ENCODE data around the gene KLHDC9.

The KLHDC9 gene

DNA sequence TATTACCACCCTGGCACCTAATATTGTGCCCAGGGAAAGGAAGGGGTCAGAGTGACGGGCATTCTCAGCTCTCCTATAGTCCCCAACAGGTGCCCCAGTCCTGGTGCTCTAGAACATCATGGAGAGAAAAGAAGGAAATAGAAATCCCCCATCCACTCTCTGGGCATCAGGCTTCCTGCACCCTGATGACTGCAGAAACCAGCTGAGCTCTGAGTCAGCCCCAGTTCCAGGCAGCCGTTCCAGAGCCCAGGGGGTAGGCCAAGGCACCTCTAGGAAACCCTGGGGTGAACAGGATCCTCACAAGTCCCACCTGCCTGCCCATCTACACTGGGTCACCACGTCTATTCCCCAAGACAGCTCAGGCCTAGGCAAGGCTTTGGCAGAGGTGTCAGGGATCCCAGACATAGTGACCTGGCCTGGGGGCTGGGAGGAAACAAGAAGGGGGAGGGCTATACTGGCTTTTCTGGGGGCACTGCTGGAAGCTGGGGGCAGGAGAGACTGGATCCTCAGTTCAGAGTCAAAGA is 9.5 kb upstream of the KLHDC9 start:
- Histone ChIP-seq H3K4me1 (ENCODE audit: control insufficient read depth, insufficient read depth, low read length) (no peaks in the 10 kb centered on the region), H3K27me3 (ENCODE audit: control insufficient read depth in 1 of 2, insufficient read depth in 2 of 2, low read length in 2 of 2) (no peaks in the 10 kb centered on the region), H3K9ac (ENCODE audit: low read length in 2 of 2) (no peak overlapping the region), H3K9me3 (ENCODE audit: control insufficient read depth in 2 of 2, low read length in 2 of 2) (no peaks in the 10 kb centered on the region), H3K4me3 (ENCODE audit: low read length in 2 of 2) (no peak overlapping the region), H3K27ac (ENCODE audit: low read length) (no peak overlapping the region), H3K36me3 (ENCODE audit: control insufficient read depth in 2 of 2, insufficient read depth in 2 of 2, low read length in 2 of 2) (no peaks in the 10 kb centered on the region)

DNA sequence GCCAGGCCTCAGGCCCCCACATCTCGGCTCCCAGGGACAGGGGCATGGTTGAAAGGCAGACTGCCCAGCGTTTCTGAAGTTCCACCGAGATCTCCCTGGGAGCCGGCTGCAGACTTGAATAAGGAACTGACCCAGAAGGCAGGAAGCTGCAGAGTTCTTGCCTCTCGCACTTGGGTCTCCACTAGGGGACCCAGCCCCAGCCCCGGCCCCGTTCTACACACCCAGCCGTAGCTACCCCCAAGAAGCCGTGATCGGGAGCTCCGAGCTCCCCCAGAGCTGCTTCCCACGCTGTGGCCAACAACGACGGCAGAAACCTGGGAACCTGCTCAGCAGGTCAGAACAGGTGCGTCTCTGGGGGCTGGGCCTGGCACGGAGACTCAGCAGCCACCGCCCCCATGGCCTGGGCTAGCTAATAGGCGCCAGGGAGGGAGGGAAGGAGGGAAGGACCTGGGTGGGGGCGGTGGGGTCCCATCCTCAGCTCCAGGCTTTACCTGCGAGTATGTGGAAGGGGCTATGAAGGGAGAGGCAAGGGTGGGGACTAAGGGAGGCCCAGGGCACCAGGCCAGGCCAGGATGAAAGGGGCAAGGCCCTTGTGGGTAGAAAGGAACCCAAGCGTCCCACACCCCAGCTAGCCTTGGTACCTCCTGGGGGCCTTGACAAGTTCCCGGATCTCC is 8.8 kb upstream of the KLHDC9 start, which contains the start of gene NECTIN4:
NECTIN4 (minus strand) TSS at position 308 of the 674 bp plus-strand sequence; CDS start at position 46, 262 bp downstream.
- H3K9ac ChIP-seq (ENCODE audit: low read length in 2 of 2), result no peak within 1 kb of the TSS
- H3K9me3 ChIP-seq (ENCODE audit: control insufficient read depth in 2 of 2, low read length in 2 of 2), result no peaks in the 10 kb centered on the region
- H3K4me3 ChIP-seq (ENCODE audit: low read length in 2 of 2), result no peak within 1 kb of the TSS
- H3K4me1 ChIP-seq (ENCODE audit: control insufficient read depth, insufficient read depth, low read length), result no peaks in the 10 kb centered on the region
- no peaks in the 10 kb centered on the region for H3K36me3 ChIP-seq (ENCODE audit: control insufficient read depth in 2 of 2, insufficient read depth in 2 of 2, low read length in 2 of 2)
- no peak within 1 kb of the TSS for H3K27ac ChIP-seq (ENCODE audit: low read length)
- H3K27me3 ChIP-seq (ENCODE audit: control insufficient read depth in 1 of 2, insufficient read depth in 2 of 2, low read length in 2 of 2), result no peaks in the 10 kb centered on the region

DNA sequence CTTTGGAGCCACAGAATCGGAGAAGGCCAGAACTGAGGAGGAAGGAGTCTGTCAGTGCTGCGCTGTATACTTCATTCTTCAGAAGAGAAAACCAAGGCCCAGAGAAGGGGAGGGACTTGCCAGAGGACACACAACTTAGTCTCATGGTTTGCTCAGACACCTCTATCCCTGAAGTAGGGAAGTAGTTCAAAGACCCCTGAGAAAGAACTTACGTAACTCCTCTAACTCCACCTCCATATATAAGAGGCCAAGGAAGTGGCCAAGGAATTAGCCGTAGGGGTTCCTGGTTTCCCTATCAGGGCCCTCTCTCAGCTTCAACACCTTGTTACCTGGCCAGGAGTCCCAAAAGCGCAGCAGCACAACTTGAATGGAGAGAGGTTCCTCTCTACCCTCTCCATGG is 8.2 kb upstream of the KLHDC9 start:
- Histone ChIP-seq H3K27me3 (ENCODE audit: control insufficient read depth in 1 of 2, insufficient read depth in 2 of 2, low read length in 2 of 2) (no peaks in the 10 kb centered on the region), H3K27ac (ENCODE audit: low read length) (no peak overlapping the region), H3K36me3 (ENCODE audit: control insufficient read depth in 2 of 2, insufficient read depth in 2 of 2, low read length in 2 of 2) (no peaks in the 10 kb centered on the region), H3K9ac (ENCODE audit: low read length in 2 of 2) (no peak overlapping the region), H3K9me3 (ENCODE audit: control insufficient read depth in 2 of 2, low read length in 2 of 2) (no peaks in the 10 kb centered on the region), H3K4me3 (ENCODE audit: low read length in 2 of 2) (no peak overlapping the region), H3K4me1 (ENCODE audit: control insufficient read depth, insufficient read depth, low read length) (no peaks in the 10 kb centered on the region)

DNA sequence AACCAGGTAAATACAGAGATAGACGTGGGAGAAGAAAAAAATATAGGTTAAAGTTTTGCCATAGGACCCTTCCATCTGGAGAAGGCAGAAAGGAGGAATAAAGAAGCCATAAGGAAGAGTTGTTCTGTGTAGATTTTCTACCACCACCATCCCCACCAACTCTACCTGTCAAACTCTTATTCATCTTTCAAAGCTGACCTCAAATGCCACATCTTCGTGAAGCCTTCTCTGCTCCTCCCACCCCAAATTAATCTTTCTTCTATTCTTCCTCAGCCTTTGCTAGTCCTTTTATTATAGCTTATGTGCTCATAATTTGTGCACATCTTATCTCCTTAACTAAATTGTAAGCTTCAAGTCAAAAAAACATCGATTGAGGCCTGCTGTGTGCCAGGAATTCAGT is 7.5 kb upstream of the KLHDC9 start:
- Histone ChIP-seq H3K4me3 (ENCODE audit: low read length in 2 of 2) (no peak overlapping the region), H3K27me3 (ENCODE audit: control insufficient read depth in 1 of 2, insufficient read depth in 2 of 2, low read length in 2 of 2) (no peaks in the 10 kb centered on the region), H3K36me3 (ENCODE audit: control insufficient read depth in 2 of 2, insufficient read depth in 2 of 2, low read length in 2 of 2) (no peaks in the 10 kb centered on the region), H3K27ac (ENCODE audit: low read length) (no peak overlapping the region), H3K9ac (ENCODE audit: low read length in 2 of 2) (no peak overlapping the region), H3K4me1 (ENCODE audit: control insufficient read depth, insufficient read depth, low read length) (no peaks in the 10 kb centered on the region), H3K9me3 (ENCODE audit: control insufficient read depth in 2 of 2, low read length in 2 of 2) (no peaks in the 10 kb centered on the region)

DNA sequence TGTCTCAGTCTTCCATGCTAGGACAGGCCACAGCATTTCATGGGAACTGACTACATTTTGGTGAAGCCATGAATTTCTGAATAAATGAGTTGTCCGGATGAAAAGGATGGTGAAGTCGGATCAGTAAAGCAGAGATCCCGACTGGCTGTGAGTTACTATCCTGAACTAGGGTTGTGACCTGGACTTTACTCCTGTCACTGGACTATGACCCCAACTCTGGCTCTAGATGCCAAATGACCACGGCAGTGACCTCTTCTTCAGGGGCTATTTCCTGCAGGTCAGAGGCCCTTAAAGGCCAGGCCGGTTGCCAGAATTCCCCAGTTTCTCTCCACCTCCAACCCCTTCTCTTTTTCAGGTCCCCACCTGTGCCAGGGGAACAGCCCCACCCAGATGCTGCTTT is 7.1 kb upstream of the KLHDC9 start:
- no peak overlapping the region for H3K4me3 ChIP-seq (ENCODE audit: low read length in 2 of 2)
- H3K4me1 ChIP-seq (ENCODE audit: control insufficient read depth, insufficient read depth, low read length), result no peaks in the 10 kb centered on the region
- no peak overlapping the region for H3K9ac ChIP-seq (ENCODE audit: low read length in 2 of 2)
- H3K36me3 ChIP-seq (ENCODE audit: control insufficient read depth in 2 of 2, insufficient read depth in 2 of 2, low read length in 2 of 2), result no peaks in the 10 kb centered on the region
- no peak overlapping the region for H3K27ac ChIP-seq (ENCODE audit: low read length)
- no peaks in the 10 kb centered on the region for H3K27me3 ChIP-seq (ENCODE audit: control insufficient read depth in 1 of 2, insufficient read depth in 2 of 2, low read length in 2 of 2)
- H3K9me3 ChIP-seq (ENCODE audit: control insufficient read depth in 2 of 2, low read length in 2 of 2), result no peaks in the 10 kb centered on the region

DNA sequence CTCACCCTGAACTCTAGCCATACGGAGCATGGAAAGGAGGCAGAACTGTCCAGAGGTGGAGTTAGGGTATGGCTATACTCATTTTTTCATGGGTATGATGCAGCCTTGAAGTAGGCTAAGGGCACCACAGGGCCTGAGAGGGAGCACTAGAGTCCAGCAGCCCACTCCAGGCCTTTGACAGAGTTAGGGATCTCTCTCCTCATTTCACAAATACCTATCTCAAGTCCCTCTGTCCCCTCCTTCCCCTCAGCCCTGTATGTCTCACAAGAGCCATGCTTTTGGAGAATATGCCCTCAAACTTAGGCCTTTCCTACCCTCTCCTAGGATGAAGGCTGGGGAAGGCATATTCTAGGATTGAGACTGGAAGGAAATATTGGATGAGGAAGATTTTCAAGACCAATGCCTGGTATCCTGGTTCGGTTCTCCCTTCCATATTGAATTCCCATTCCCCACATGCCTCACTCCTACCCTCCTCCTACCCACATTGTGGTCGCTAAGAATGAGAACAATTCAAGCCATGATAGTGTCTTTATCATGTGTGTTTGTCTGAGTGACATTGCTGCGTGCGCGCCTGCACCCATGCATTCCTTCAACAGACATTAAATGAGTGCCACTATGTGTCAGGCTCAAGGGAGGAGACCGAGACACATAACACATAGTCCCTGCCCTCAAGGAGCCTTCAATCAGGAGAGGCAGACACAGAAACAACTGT is 6.2 kb upstream of the KLHDC9 start:
- Histone ChIP-seq H3K27me3 (ENCODE audit: control insufficient read depth in 1 of 2, insufficient read depth in 2 of 2, low read length in 2 of 2) (no peaks in the 10 kb centered on the region), H3K9ac (ENCODE audit: low read length in 2 of 2) (no peak overlapping the region), H3K4me1 (ENCODE audit: control insufficient read depth, insufficient read depth, low read length) (peaks cover 2% of the 10 kb centered on the region), H3K4me3 (ENCODE audit: low read length in 2 of 2) (no peak overlapping the region), H3K36me3 (ENCODE audit: control insufficient read depth in 2 of 2, insufficient read depth in 2 of 2, low read length in 2 of 2) (no peaks in the 10 kb centered on the region), H3K9me3 (ENCODE audit: control insufficient read depth in 2 of 2, low read length in 2 of 2) (no peaks in the 10 kb centered on the region), H3K27ac (ENCODE audit: low read length) (no peak overlapping the region)

DNA sequence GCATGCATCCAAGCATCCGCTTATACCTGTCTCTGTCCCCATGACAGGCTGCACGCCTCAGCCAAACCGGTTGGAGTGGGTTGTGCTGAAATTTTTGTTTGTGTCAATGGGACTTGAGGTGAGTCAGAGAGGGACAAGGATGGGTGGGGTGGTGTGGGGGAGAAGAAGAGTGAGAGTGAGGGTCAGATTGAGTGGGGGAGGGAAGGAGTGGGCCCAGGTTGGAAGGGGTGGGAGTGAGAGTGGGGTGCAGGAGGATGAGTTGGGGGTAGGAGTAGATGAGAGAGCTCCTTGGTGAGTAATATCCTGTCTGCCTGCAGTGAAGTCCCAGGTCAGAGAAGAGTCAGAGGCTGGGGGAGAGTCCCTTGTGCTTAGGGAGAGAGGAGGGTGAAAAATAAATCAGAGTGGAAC is 5.5 kb upstream of the KLHDC9 start:
- Histone ChIP-seq H3K27me3 (ENCODE audit: control insufficient read depth in 1 of 2, insufficient read depth in 2 of 2, low read length in 2 of 2) (no peaks in the 10 kb centered on the region), H3K4me1 (ENCODE audit: control insufficient read depth, insufficient read depth, low read length) (peaks cover 9% of the 10 kb centered on the region), H3K9ac (ENCODE audit: low read length in 2 of 2) (no peak overlapping the region), H3K4me3 (ENCODE audit: low read length in 2 of 2) (no peak overlapping the region), H3K9me3 (ENCODE audit: control insufficient read depth in 2 of 2, low read length in 2 of 2) (no peaks in the 10 kb centered on the region), H3K36me3 (ENCODE audit: control insufficient read depth in 2 of 2, insufficient read depth in 2 of 2, low read length in 2 of 2) (no peaks in the 10 kb centered on the region), H3K27ac (ENCODE audit: low read length) (no peak overlapping the region)

DNA sequence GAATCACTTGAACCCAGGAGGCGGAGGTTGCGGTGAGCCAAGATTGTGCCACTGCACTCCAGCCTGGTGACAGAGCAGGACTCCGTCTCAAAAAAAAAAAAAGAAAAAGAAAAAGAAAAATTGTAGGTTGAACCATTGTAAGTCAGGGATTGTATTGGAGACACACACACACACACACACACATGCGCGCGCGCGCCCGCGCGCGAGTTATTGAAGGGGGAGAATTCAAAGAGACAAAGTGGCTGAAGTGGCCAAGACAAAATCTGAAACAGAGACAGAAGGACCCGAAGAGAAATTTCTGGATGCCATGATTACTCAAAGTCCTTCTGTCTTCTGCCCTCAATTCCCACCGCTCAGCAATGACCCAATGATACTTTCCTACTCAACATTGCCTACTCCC is 3.7 kb upstream of the KLHDC9 start:
- no peaks in the 10 kb centered on the region for H3K9me3 ChIP-seq (ENCODE audit: control insufficient read depth in 2 of 2, low read length in 2 of 2)
- H3K9ac ChIP-seq (ENCODE audit: low read length in 2 of 2), result no peak overlapping the region
- no peaks in the 10 kb centered on the region for H3K27me3 ChIP-seq (ENCODE audit: control insufficient read depth in 1 of 2, insufficient read depth in 2 of 2, low read length in 2 of 2)
- no peaks in the 10 kb centered on the region for H3K36me3 ChIP-seq (ENCODE audit: control insufficient read depth in 2 of 2, insufficient read depth in 2 of 2, low read length in 2 of 2)
- no peak overlapping the region for H3K4me3 ChIP-seq (ENCODE audit: low read length in 2 of 2)
- no peak overlapping the region for H3K27ac ChIP-seq (ENCODE audit: low read length)
- H3K4me1 ChIP-seq (ENCODE audit: control insufficient read depth, insufficient read depth, low read length), result peaks cover 18% of the 10 kb centered on the region

DNA sequence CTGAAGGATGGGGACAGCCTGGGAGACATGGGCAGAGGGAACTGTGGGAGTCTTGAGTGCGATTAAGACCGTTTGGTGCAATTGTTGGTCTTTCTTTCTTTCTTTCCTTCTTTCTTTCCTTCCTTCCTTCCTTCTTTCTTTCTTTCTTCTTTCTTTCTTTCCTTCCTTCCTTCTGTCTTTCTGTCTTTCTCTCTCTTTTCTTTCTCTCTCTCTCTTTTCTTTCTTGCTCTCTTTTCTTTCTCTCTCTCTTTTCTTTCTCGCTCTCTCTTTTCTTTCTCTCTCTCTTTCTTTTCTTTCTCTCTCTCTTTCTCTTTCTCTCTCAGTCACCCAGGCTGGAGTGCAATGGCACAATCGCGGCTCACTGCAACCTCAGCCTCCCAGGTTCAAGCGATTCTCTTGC is 2.9 kb upstream of the KLHDC9 start:
- no peak overlapping the region for H3K9ac ChIP-seq (ENCODE audit: low read length in 2 of 2)
- no peak overlapping the region for H3K27ac ChIP-seq (ENCODE audit: low read length)
- peaks cover 18% of the 10 kb centered on the region for H3K4me1 ChIP-seq (ENCODE audit: control insufficient read depth, insufficient read depth, low read length)
- H3K9me3 ChIP-seq (ENCODE audit: control insufficient read depth in 2 of 2, low read length in 2 of 2), result no peaks in the 10 kb centered on the region
- no peak overlapping the region for H3K4me3 ChIP-seq (ENCODE audit: low read length in 2 of 2)
- H3K36me3 ChIP-seq (ENCODE audit: control insufficient read depth in 2 of 2, insufficient read depth in 2 of 2, low read length in 2 of 2), result no peaks in the 10 kb centered on the region
- H3K27me3 ChIP-seq (ENCODE audit: control insufficient read depth in 1 of 2, insufficient read depth in 2 of 2, low read length in 2 of 2), result no peaks in the 10 kb centered on the region

DNA sequence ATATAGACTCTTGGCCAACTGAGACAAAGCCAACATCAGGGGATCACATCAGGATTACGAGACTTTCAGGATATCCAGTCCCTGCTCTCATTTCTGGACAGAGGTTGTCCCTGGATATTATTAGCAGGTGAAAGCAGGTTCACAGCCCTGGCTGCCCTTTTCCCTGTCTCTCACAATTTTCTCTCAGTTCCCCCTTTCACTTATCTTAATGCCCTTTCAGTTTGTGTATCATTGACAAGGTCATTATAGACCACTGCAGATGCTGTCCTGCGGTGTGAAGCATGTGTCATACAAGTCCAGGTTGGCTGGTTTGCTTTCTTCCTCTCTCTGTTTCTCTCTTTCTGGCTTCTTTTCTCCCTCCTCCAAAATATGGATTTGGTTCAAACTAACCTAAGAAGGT is 2.1 kb upstream of the KLHDC9 start:
- H3K36me3 ChIP-seq (ENCODE audit: control insufficient read depth in 2 of 2, insufficient read depth in 2 of 2, low read length in 2 of 2), result peaks cover 0 to 4% of the 10 kb centered on the region in 2 donors
- H3K9ac ChIP-seq (ENCODE audit: low read length in 2 of 2), result no peak overlapping the region
- H3K27me3 ChIP-seq (ENCODE audit: control insufficient read depth in 1 of 2, insufficient read depth in 2 of 2, low read length in 2 of 2), result no peaks in the 10 kb centered on the region
- H3K9me3 ChIP-seq (ENCODE audit: control insufficient read depth in 2 of 2, low read length in 2 of 2), result no peaks in the 10 kb centered on the region
- peak overlapping the region; percentile 18 for H3K27ac ChIP-seq (ENCODE audit: low read length)
- peaks cover 18% of the 10 kb centered on the region for H3K4me1 ChIP-seq (ENCODE audit: control insufficient read depth, insufficient read depth, low read length)
- H3K4me3 ChIP-seq (ENCODE audit: low read length in 2 of 2), result no peak overlapping the region

DNA sequence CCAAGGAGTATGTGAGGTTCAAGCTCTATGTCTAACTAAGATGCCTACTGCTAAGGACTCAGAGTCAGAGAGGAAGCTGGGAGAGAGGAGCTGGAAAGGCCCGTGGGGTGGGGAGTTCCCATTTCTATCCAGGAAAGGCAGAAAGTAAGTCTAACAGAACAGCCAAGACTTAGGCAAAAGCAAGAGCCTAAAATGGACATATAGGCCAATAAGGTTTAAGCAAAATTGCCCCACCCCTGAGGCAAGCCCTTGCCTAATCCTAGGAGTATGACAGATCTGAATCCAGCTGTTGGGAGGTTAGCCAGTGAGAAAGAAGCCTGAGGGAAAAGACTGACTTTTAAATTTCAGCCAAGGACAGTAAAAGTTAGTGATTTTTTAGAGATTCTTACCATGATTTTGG is 1.6 kb upstream of the KLHDC9 start:
- no peak overlapping the region for H3K9ac ChIP-seq (ENCODE audit: low read length in 2 of 2)
- H3K27ac ChIP-seq (ENCODE audit: low read length), result peak overlapping the region; percentile 18
- H3K4me3 ChIP-seq (ENCODE audit: low read length in 2 of 2), result no peak overlapping the region

More for the DNA sequence above, 1.6 kb upstream of the KLHDC9 start:
- Histone ChIP-seq H3K36me3 (ENCODE audit: control insufficient read depth in 2 of 2, insufficient read depth in 2 of 2, low read length in 2 of 2) (peaks cover under 1 to 6% of the 10 kb centered on the region in 2 donors), H3K27me3 (ENCODE audit: control insufficient read depth in 1 of 2, insufficient read depth in 2 of 2, low read length in 2 of 2) (no peaks in the 10 kb centered on the region), H3K4me1 (ENCODE audit: control insufficient read depth, insufficient read depth, low read length) (peaks cover 18% of the 10 kb centered on the region), H3K9me3 (ENCODE audit: control insufficient read depth in 2 of 2, low read length in 2 of 2) (no peaks in the 10 kb centered on the region)
